Measurements from ENCODE around the gene BTN3A1. TPM values are rescaled to one million over a fixed set of nuclear protein-coding genes. Genes with fewer than 3 reads are reported as not detected.

BTN3A1 gene
- total and polyA plus RNA-seq, 10 of the 15 experiments (the other 5 are each of a cell fraction or from before 2014, with no cell fraction given) = 5.6 to 60.1 (median 16.1) TPM

DNA sequence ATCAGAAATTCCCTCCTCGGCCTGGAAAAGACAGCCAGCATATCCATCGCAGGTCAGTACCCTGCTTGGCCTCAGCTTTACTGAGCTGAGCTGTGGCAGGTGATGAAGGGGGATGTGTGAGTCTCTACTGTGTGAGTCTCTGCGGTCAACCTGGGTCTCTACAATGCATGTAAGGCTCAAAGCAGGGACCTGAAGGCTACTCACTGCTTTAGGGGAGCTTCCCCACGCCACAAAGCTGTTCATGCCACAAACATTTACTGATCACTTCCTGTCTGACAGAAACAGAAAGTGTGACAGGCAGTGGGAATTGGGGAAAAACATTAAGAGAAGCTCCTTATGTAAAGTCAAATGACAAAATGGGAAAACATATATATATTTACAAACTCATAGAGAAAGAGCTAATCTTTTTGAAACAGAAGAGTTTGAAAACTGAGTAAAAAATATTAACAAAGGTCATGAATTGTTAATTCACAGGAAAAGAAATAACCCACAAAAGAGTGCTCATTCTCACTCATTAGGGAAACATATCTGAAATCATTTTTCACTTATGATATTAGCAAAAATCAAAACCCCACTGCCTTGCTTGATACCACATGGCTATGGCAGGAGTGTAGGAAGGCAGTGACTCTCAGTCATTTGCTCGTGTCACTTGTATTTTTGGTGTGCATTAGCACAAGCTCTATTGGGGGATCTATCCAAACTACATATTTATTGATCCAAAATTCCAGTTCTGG lies 44.0 kb downstream of the BTN3A1 start (continued):
- TF ChIP-seq, protein P1, sequence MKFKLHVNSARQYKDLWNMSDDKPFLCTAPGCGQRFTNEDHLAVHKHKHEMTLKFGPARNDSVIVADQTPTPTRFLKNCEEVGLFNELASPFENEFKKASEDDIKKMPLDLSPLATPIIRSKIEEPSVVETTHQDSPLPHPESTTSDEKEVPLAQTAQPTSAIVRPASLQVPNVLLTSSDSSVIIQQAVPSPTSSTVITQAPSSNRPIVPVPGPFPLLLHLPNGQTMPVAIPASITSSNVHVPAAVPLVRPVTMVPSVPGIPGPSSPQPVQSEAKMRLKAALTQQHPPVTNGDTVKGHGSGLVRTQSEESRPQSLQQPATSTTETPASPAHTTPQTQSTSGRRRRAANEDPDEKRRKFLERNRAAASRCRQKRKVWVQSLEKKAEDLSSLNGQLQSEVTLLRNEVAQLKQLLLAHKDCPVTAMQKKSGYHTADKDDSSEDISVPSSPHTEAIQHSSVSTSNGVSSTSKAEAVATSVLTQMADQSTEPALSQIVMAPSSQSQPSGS (IDR thresholded peaks at IDR 0.05; ENCODE audit: low read length) = peak; percentile 86
- TF ChIP-seq SPI1 (IDR thresholded peaks at IDR 0.05; ENCODE audit: borderline replicate concordance, insufficient read depth, low read depth, low read length) = peak; percentile 77; the same call in 1 of the 2 replicates
- 0 out of 2 replicates have a peak, but pooled peaks have one; percentile 44 for TF ChIP-seq TCF3 (IDR thresholded peaks at IDR 0.05; ENCODE audit: borderline replicate concordance, insufficient read depth, low read depth, low read length)
- TF ChIP-seq MEF2B (IDR thresholded peaks at IDR 0.05; ENCODE audit: partially characterized antibody, poor library complexity, severe bottlenecking) = peak; percentile 48
- peak; percentile 55 for TF ChIP-seq CREB1 (IDR thresholded peaks at IDR 0.05; ENCODE audit: low read depth)
- TF ChIP-seq TCF12 (IDR thresholded peaks at IDR 0.05; ENCODE audit: low read depth, low read length) = peak; percentile 67
- TF ChIP-seq NFYB (IDR thresholded peaks at IDR 0.05; ENCODE audit: insufficient read depth, low read depth, low read length) = no peak
- TF ChIP-seq STAT3 (IDR thresholded peaks at IDR 0.05; ENCODE audit: low read depth, low read length) = 0 out of 2 replicates have a peak, but pooled peaks have one; percentile 28
- TF ChIP-seq, protein P2, sequence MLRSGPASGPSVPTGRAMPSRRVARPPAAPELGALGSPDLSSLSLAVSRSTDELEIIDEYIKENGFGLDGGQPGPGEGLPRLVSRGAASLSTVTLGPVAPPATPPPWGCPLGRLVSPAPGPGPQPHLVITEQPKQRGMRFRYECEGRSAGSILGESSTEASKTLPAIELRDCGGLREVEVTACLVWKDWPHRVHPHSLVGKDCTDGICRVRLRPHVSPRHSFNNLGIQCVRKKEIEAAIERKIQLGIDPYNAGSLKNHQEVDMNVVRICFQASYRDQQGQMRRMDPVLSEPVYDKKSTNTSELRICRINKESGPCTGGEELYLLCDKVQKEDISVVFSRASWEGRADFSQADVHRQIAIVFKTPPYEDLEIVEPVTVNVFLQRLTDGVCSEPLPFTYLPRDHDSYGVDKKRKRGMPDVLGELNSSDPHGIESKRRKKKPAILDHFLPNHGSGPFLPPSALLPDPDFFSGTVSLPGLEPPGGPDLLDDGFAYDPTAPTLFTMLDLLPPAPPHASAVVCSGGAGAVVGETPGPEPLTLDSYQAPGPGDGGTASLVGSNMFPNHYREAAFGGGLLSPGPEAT (IDR thresholded peaks at IDR 0.05; ENCODE audit: low read depth) = peak; percentile 85
- no peak for TF ChIP-seq NFXL1 (IDR thresholded peaks at IDR 0.05; ENCODE audit: borderline replicate concordance)
- TF ChIP-seq MTA3 (IDR thresholded peaks at IDR 0.05; ENCODE audit: borderline replicate concordance, low read length) = peak; percentile 46; the same call in 1 of the 2 replicates
- TF ChIP-seq KAT2A (conservative IDR thresholded peaks at IDR 0.05; ENCODE audit: control insufficient read depth, low read depth, low read length) = no peak
- TF ChIP-seq GATAD2B (conservative IDR thresholded peaks at IDR 0.05; ENCODE audit: low read depth) = peak; percentile 62; the same call in 1 of the 2 replicates
- TF ChIP-seq, protein P3, sequence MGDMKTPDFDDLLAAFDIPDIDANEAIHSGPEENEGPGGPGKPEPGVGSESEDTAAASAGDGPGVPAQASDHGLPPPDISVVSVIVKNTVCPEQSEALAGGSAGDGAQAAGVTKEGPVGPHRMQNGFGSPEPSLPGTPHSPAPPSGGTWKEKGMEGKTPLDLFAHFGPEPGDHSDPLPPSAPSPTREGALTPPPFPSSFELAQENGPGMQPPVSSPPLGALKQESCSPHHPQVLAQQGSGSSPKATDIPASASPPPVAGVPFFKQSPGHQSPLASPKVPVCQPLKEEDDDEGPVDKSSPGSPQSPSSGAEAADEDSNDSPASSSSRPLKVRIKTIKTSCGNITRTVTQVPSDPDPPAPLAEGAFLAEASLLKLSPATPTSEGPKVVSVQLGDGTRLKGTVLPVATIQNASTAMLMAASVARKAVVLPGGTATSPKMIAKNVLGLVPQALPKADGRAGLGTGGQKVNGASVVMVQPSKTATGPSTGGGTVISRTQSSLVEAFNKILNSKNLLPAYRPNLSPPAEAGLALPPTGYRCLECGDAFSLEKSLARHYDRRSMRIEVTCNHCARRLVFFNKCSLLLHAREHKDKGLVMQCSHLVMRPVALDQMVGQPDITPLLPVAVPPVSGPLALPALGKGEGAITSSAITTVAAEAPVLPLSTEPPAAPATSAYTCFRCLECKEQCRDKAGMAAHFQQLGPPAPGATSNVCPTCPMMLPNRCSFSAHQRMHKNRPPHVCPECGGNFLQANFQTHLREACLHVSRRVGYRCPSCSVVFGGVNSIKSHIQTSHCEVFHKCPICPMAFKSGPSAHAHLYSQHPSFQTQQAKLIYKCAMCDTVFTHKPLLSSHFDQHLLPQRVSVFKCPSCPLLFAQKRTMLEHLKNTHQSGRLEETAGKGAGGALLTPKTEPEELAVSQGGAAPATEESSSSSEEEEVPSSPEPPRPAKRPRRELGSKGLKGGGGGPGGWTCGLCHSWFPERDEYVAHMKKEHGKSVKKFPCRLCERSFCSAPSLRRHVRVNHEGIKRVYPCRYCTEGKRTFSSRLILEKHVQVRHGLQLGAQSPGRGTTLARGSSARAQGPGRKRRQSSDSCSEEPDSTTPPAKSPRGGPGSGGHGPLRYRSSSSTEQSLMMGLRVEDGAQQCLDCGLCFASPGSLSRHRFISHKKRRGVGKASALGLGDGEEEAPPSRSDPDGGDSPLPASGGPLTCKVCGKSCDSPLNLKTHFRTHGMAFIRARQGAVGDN (IDR thresholded peaks at IDR 0.05) = no peak
- TF ChIP-seq PML (IDR thresholded peaks at IDR 0.05; ENCODE audit: low read length) = 0 out of 2 replicates have a peak, but pooled peaks have one; percentile 40
- TF ChIP-seq ZNF24 (IDR thresholded peaks at IDR 0.05) = 0 out of 2 replicates have a peak, but pooled peaks have one; percentile 17
- no peak for TF ChIP-seq CBX3 (IDR thresholded peaks at IDR 0.05; ENCODE audit: borderline replicate concordance, low read depth)
- peak; percentile 67 for TF ChIP-seq NBN (IDR thresholded peaks at IDR 0.05)
- TF ChIP-seq IKZF2 (IDR thresholded peaks at IDR 0.05) = peak; percentile 95
- TF ChIP-seq, protein P4, sequence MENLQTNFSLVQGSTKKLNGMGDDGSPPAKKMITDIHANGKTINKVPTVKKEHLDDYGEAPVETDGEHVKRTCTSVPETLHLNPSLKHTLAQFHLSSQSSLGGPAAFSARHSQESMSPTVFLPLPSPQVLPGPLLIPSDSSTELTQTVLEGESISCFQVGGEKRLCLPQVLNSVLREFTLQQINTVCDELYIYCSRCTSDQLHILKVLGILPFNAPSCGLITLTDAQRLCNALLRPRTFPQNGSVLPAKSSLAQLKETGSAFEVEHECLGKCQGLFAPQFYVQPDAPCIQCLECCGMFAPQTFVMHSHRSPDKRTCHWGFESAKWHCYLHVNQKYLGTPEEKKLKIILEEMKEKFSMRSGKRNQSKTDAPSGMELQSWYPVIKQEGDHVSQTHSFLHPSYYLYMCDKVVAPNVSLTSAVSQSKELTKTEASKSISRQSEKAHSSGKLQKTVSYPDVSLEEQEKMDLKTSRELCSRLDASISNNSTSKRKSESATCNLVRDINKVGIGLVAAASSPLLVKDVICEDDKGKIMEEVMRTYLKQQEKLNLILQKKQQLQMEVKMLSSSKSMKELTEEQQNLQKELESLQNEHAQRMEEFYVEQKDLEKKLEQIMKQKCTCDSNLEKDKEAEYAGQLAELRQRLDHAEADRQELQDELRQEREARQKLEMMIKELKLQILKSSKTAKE (IDR thresholded peaks at IDR 0.05; ENCODE audit: low read depth, poor library complexity, severe bottlenecking) = peak; percentile 78
- TF ChIP-seq BCL11A (IDR thresholded peaks at IDR 0.05; ENCODE audit: low read depth, low read length) = peak; percentile 33; the same call in 1 of the 2 replicates
